K562 (cell line): ENCODE results near the gene PRICKLE4. TPM values are rescaled to one million over a fixed set of nuclear protein-coding genes. Genes with fewer than 3 reads are reported as not detected.

ENCODE experiments used
- ATAC-seq: fragments of 200-7000 bp; cut with Tn5 transposase; 3 replicates; pipeline ENCODE4 v1.9.1; 2020; ENCODE audit warnings: moderate library complexity
- BruUV-seq: library from RNA; stranded (reverse); fragments of 400-500 nt; replicated peaks from 2 replicates; lab custom pipeline; 2021; lab: Mats Ljungman, UMichigan
- CTCF ChIA-PET: fragments of 300-600 bp; formaldehyde crosslinking; extraction: SDS; loops from one replicate; lab custom pipeline; 2021; ENCODE audit warnings: low intra/inter-chr PET ratio; lab: Yijun Ruan, JAX
- POLR2A ChIA-PET: fragments of 300-600, 350-650 bp; sonication (Branson Sonifier 250); formaldehyde crosslinking; extraction: SDS; loops from one replicate; lab custom pipeline; 2021; ENCODE audit warnings: antibody characterized with exemption, inconsistent platforms; lab: Yijun Ruan, JAX
- DNase-seq, 4 experiments: peaks; one replicate each; pipeline versions ENCODE4 v3.0.0 to v3.0.0-alpha.2; 2011 to 2018; ENCODE audit warnings: low spot score in 3 of 4, mixed read lengths in 3 of 4; ENCODE audit errors: extremely low read depth in 1 of 4
- FAIRE-seq: peaks from 2 replicates; lab custom pipeline; 2011; peaks lifted over from hg19 to GRCh38; lab: Jason Lieb, UNC
- H2AFZ ChIP-seq: 2 replicates; pipeline ENCODE4 v1.6.0; 2011; ENCODE audit warnings: low read depth, low read length, control low read depth, inconsistent platforms
- H3K27ac ChIP-seq: fragments of 200-600 bp; 3 replicates; pipeline ENCODE4 v1.8.0; 2011; ENCODE audit warnings: low read depth, mild to moderate bottlenecking, control low read depth, inconsistent platforms, low read length, moderate library complexity, mixed read lengths; ENCODE audit errors: extremely low read depth
- H3K27me3 ChIP-seq, 2 experiments: fragments of 300-600 bp in 1 of 2; 2 replicates in 1 of 2; 3 replicates in 1 of 2; pipeline versions ENCODE4 v1.6.0 to v1.8.0; 2011; ENCODE audit warnings: inconsistent platforms in 2 of 2, low read length in 2 of 2, mild to moderate bottlenecking in 1 of 2, mixed read lengths in 1 of 2, moderate library complexity in 1 of 2; ENCODE audit not compliant: control insufficient read depth in 2 of 2, insufficient read depth in 2 of 2
- H3K36me3 ChIP-seq: fragments of 300-600 bp; 3 replicates; pipeline ENCODE4 v1.8.0; 2011; ENCODE audit warnings: mild to moderate bottlenecking, low read length, inconsistent platforms; ENCODE audit not compliant: control insufficient read depth, insufficient read depth
- H3K4me1 ChIP-seq, 2 experiments: fragments of 200-600 bp in 1 of 2; replicated peaks in 1 of 2; 2 replicates in 1 of 2; 3 replicates in 1 of 2; pipeline versions ENCODE4 v1.5.1 to v1.8.0; 2011; ENCODE audit warnings: inconsistent platforms in 2 of 2, low read length in 2 of 2, mild to moderate bottlenecking in 1 of 2, mixed read lengths in 1 of 2, moderate library complexity in 1 of 2; ENCODE audit not compliant: control insufficient read depth in 2 of 2, insufficient read depth in 2 of 2
- H3K4me2 ChIP-seq: 2 replicates; pipeline ENCODE4 v1.6.1; 2011; ENCODE audit warnings: low read length, control low read depth, inconsistent platforms, mixed read lengths; ENCODE audit not compliant: insufficient read depth
- H3K4me3 ChIP-seq: fragments of 200-600 bp; sonication (generic), shearing (Covaris generic); 2 replicates; pipeline ENCODE4 v1.5.1; 2016; ENCODE audit warnings: control low read depth, inconsistent platforms
- H3K79me2 ChIP-seq: fragments of 200-600 bp; 3 replicates; pipeline ENCODE4 v1.8.0; 2011; ENCODE audit warnings: low read length, inconsistent platforms; ENCODE audit not compliant: control insufficient read depth, insufficient read depth
- H3K9ac ChIP-seq, 2 experiments: 2 replicates each; pipeline versions ENCODE4 v1.6.0 to v1.6.1; 2011; ENCODE audit warnings: low read depth in 2 of 2, low read length in 2 of 2, control low read depth in 1 of 2, inconsistent platforms in 1 of 2, mild to moderate bottlenecking in 1 of 2, mixed read lengths in 1 of 2; ENCODE audit not compliant: insufficient read depth in 1 of 2
- H3K9me1 ChIP-seq: one replicate; pipeline ENCODE4 v1.6.0; 2011; ENCODE audit warnings: inconsistent platforms, mild to moderate bottlenecking, low read length, moderate library complexity; ENCODE audit not compliant: control insufficient read depth, insufficient read depth
- H3K9me3 ChIP-seq: replicated peaks from 2 replicates; pipeline ENCODE4 v1.5.1; 2011; ENCODE audit warnings: low read depth, low read length, inconsistent platforms; ENCODE audit not compliant: control insufficient read depth, insufficient read depth
- H4K20me1 ChIP-seq: replicated peaks from 2 replicates; pipeline ENCODE4 v1.6.1; 2011; ENCODE audit warnings: low read length, inconsistent platforms, mixed read lengths; ENCODE audit not compliant: control insufficient read depth, insufficient read depth
- CLOCK ChIP-seq: fragments of 250-450 bp; sonication (Bioruptor Pico); IDR thresholded peaks from 2 replicates; pipeline ENCODE4 v1.4.0; 2020; ENCODE audit warnings: mild to moderate bottlenecking, moderate library complexity, borderline replicate concordance
- EHMT2 ChIP-seq: fragments of 450-650 bp; IDR thresholded peaks from 2 replicates; pipeline ENCODE4 v1.6.1; 2018; ENCODE audit warnings: antibody characterized with exemption
- HDAC2 ChIP-seq: fragments of 450-650 bp; IDR thresholded peaks from 2 replicates; pipeline ENCODE4 v1.6.1; 2016; ENCODE audit warnings: mild to moderate bottlenecking
- HNRNPLL ChIP-seq: fragments of 200-400 bp; formaldehyde crosslinking; IDR thresholded peaks from 2 replicates; pipeline ENCODE4 v1.6.1; 2017; ENCODE audit warnings: low read length, low read depth, mild to moderate bottlenecking; ENCODE audit not compliant: poor library complexity, severe bottlenecking
- HSF4 ChIP-seq: fragments of 250-450 bp; sonication (Bioruptor Pico); IDR thresholded peaks from 2 replicates; pipeline ENCODE4 v2.1.2; 2022; ENCODE audit warnings: mild to moderate bottlenecking, moderate library complexity, borderline replicate concordance
- PHB2 ChIP-seq: fragments of 450-650 bp; IDR thresholded peaks from 2 replicates; pipeline ENCODE4 v1.6.1; 2017; ENCODE audit warnings: low read depth
- PHF21A ChIP-seq: fragments of 450-650 bp; IDR thresholded peaks from 2 replicates; pipeline ENCODE4 v1.6.1; 2017; ENCODE audit warnings: low read depth, borderline replicate concordance
- RBM39 ChIP-seq: fragments of 200-400 bp; formaldehyde crosslinking; optimal IDR thresholded peaks from 2 replicates; pipeline ENCODE3; 2018; ENCODE audit warnings: low read depth, low read length
- SETDB1 ChIP-seq: IDR thresholded peaks from one replicate; pipeline ENCODE4 v1.6.1; 2012; ENCODE audit warnings: low read length, control low read depth, inconsistent platforms
- ZNF584 ChIP-seq: fragments of 200-800 bp; sonication (Bioruptor generic); IDR thresholded peaks from 2 replicates; pipeline ENCODE4 v1.6.1; 2016; ENCODE audit warnings: low read depth, mild to moderate bottlenecking, missing genetic modification characterization, missing compliant biosample characterization
- WGBS: fragments of 100-300 bp; shearing (Covaris generic); methylation state at CpG from one replicate; pipeline ENCODE4 v1.1.6; 2016; ENCODE audit warnings: low coverage, mixed read lengths; ENCODE audit not compliant: insufficient coverage; ENCODE audit errors: missing lambda C conversion rate; 5-methylcytosine and 5-hydroxymethylcytosine counted together
- in situ Hi-C: fragments of 300-500 bp; cut with MboI; formaldehyde crosslinking; loops from 4 replicates; pipeline ENCODE4 v1.15.0; 2018; ENCODE audit warnings: inconsistent platforms, mixed read lengths
- intact Hi-C: fragments of 100-400 bp; cut with micrococcal nuclease; formaldehyde crosslinking; loops from 2 replicates; pipeline ENCODE4 v1.14.2; 2022
- polyA plus RNA-seq, 8 experiments: library from polyadenylated mRNA; depleted of rRNA in 4 of 8; stranded (reverse) in 5 of 8; unstranded in 3 of 8; fragments of >200 nt; fragmentation: Nextera tagmentation in 2 of 8; fragmentation: Illumina TruSeq in 1 of 8; extraction: Ambion mirVana in 2 of 8; extraction: Trizol in 1 of 8; gene quantifications; 2 replicates each; pipeline versions ENCODE4 v1.2.1 to v1.2.3, GENCODE V29; 2011 to 2014; ENCODE audit warnings: inconsistent platforms in 1 of 8, missing spikeins in 1 of 8
- total RNA-seq, 7 experiments: library from RNA; depleted of rRNA in 6 of 7; stranded (reverse); fragments of >200 nt in 6 of 7; fragmentation: Illumina TruSeq in 2 of 7; extraction: Trizol in 2 of 7; gene quantifications; 2 replicates each; pipeline versions ENCODE4 v1.2.1 to v1.2.3, GENCODE V29; 2011 to 2021; ENCODE audit warnings: low replicate concordance in 1 of 7
- TF ChIP-seq, protein P1 (sequence below): IDR thresholded peaks from 2 replicates; pipeline ENCODE4 v1.6.1; 2014; ENCODE audit warnings: antibody characterized with exemption

Gene PRICKLE4
- total and polyA plus RNA-seq, 9 of the 15 experiments (the other 6 are each of a cell fraction or from before 2014, with no cell fraction given): 0.20 to 0.32 (median 0.27) TPM; not detected in 6

DNA sequence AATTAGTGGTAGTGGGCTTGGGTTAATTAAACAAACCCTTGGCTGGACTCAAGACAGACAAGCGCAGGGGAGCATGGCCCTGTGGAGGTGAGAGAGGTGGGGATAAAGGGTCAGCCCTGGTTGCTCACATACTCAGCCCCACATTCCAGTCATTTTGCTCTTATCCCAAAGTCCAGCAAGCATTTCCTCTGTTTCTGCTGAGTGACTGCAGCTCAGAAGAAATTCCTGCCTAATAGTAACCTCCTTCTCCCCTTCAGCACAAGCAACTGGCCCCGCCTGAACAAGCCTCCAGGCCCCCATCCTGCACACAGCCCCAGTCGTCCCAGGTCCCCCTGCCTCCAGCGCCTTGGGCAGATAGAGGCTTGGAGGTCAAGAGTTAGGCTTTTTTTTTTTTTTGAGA, 41.5 kb upstream of the PRICKLE4 start (continued):
- TF ChIP-seq HNRNPLL (no peak), ZNF584 (CRISPR knock-in tag) (no peak), RBM39 (no peak), EHMT2 (no peak), HSF4 (no peak)
- TF ChIP-seq, protein P1, sequence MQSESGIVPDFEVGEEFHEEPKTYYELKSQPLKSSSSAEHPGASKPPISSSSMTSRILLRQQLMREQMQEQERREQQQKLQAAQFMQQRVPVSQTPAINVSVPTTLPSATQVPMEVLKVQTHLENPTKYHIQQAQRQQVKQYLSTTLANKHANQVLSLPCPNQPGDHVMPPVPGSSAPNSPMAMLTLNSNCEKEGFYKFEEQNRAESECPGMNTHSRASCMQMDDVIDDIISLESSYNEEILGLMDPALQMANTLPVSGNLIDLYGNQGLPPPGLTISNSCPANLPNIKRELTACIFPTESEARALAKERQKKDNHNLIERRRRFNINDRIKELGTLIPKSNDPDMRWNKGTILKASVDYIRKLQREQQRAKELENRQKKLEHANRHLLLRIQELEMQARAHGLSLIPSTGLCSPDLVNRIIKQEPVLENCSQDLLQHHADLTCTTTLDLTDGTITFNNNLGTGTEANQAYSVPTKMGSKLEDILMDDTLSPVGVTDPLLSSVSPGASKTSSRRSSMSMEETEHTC: no peak

GRCh38 chr6:41740366-41741162, 40.0 kb upstream of the PRICKLE4 start:
- WGBS: 11% methylated on average over 13 of the region's 13 CpGs
- Histone ChIP-seq H3K4me3 (no peak overlapping the region), H3K79me2 (no peaks in the 10 kb centered on the region), H3K27me3 (peaks cover 29 to 52% of the 10 kb centered on the region in 2 experiments; a peak in 4 of 5 replicates), H3K27ac (no peak overlapping the region), H3K9me1 (no peaks in the 10 kb centered on the region), H3K36me3 (no peaks in the 10 kb centered on the region), H3K4me2 (no peak overlapping the region), H4K20me1 (no peaks in the 10 kb centered on the region; the same call in none of the 2 replicates)
- POLR2A ChIA-PET: interaction anchor here (0.6 to 1.0 kb wide), 3 partner anchors 23 to 55 kb away, joined by 3 to 4 read pairs (median 3); no protein-coding TSS in a partner anchor
- BruUV-seq: no TSS peak
- intact Hi-C loops: no loop called here
- in situ Hi-C loops: no loop called here
- ATAC-seq (no peak), FAIRE-seq (no peak), DNase-seq (no peak)
- CTCF ChIA-PET: no interaction called here
- TF ChIP-seq SETDB1: no peak
- no peak for TF ChIP-seq PHB2
- no peak for TF ChIP-seq PHF21A
- TF ChIP-seq CLOCK (CRISPR knock-in tag): no peak
- no peak for TF ChIP-seq HDAC2
- TF ChIP-seq, all 486 proteins: peak for 0
- Histone ChIP-seq H3K9me3 (no peaks in the 10 kb centered on the region), H2AFZ (no peak overlapping the region), H3K9ac (peak overlapping the region in 1 of 2 experiments; percentile 59; a peak in 1 of 4 replicates), H3K4me1 (peaks cover 5 to 15% of the 10 kb centered on the region in 2 experiments)
